ENCODE measurements around the gene GREM1.

The GREM1 gene

DNA sequence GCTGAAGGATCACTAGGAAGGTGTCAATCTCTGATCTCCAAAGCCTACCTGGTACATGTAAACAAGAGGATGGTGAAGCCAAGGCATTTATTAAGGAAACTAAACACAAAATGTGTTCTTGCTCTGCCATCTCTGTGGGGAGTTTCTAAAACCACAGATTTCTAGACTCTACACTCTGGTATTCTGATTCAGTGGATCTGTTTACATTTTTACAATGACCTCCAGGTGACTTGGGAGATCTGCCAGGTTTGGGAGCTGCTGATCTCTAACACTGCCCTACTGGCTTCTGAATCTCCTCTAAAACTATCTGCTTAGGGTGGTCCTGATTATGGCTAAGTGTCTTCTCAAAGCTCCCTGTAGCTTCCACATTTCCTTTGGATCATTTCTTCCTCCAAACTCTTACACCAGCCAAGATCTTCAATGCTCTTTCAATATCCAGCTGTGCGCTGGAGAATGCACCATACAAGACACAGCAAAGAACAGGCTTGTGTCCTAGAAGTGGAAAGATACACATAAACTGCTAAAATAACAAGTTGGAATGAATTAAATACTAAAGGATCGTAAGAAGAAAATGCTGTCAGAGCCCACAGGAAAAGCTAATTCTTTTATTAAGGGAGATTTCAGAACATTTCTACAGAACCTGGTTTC is 72.7 kb downstream of the GREM1 start:
- no peak for DNase-seq

GRCh38 chr15:32792436-32792835 is 74.6 kb downstream of the GREM1 start:
- no peak for DNase-seq

All from activated CD4-positive, alpha-beta T cell treated with anti-CD3 and anti-CD28 coated beads, Interleukin-2, amount 50 U/mL, for 16 hours (primary cell).